HepG2 (cell line): ENCODE results near the gene MAN2A2. TPM values are rescaled to one million over a fixed set of nuclear protein-coding genes. Genes with fewer than 3 reads are reported as not detected.

Source experiments
- BRCA1 ChIP-seq: sonication (generic); formaldehyde crosslinking; IDR thresholded peaks from 2 replicates; pipeline ENCODE4 v1.4.0; 2020; ENCODE audit warnings: missing genetic modification reagents
- CEBPB ChIP-seq: IDR thresholded peaks from 2 replicates; pipeline ENCODE4 v1.6.1; 2011; ENCODE audit warnings: low read depth, low read length, improper control_type of control experiment, borderline replicate concordance
- HES4 ChIP-seq: sonication (generic); formaldehyde crosslinking; IDR thresholded peaks from 2 replicates; pipeline ENCODE4 v1.9.0; 2021; ENCODE audit warnings: mild to moderate bottlenecking, missing genetic modification reagents, borderline replicate concordance
- KMT2B ChIP-seq: IDR thresholded peaks from 2 replicates; pipeline ENCODE4 v1.6.1; 2016; ENCODE audit warnings: missing genetic modification reagents, missing compliant biosample characterization
- MAF1 ChIP-seq: sonication (generic); formaldehyde crosslinking; IDR thresholded peaks from 2 replicates; pipeline ENCODE4 v1.5.0; 2020; ENCODE audit warnings: missing genetic modification reagents, borderline replicate concordance
- MAFF ChIP-seq: IDR thresholded peaks from 2 replicates; pipeline ENCODE4 v1.6.1; 2011; ENCODE audit warnings: low read depth, low read length, improper control_type of control experiment
- MIXL1 ChIP-seq: IDR thresholded peaks from 2 replicates; pipeline ENCODE4 v1.6.1; 2016
- NR2F6 ChIP-seq, 2 experiments: IDR thresholded peaks; 2 replicates each; pipeline ENCODE4 v1.6.1; 2016; ENCODE audit warnings: antibody characterized with exemption in 1 of 2, mild to moderate bottlenecking in 1 of 2
- ONECUT2 ChIP-seq: sonication (generic); formaldehyde crosslinking; IDR thresholded peaks from 2 replicates; pipeline ENCODE4 v1.4.0; 2020; ENCODE audit warnings: missing genetic modification reagents
- PHF21A ChIP-seq: sonication (generic); formaldehyde crosslinking; IDR thresholded peaks from 2 replicates; pipeline ENCODE4 v1.5.0; 2020; ENCODE audit warnings: mild to moderate bottlenecking, missing genetic modification reagents
- POLR2A ChIP-seq, 2 experiments: IDR thresholded peaks; 2 replicates each; pipeline ENCODE4 v1.6.1; 2011; ENCODE audit warnings: low read depth in 2 of 2, low read length in 2 of 2, mild to moderate bottlenecking in 1 of 2, moderate library complexity in 1 of 2; ENCODE audit not compliant: insufficient read depth in 1 of 2
- SP1 ChIP-seq, 2 experiments: fragments of 450-650 bp in 1 of 2; sonication (generic) in 1 of 2; formaldehyde crosslinking in 1 of 2; IDR thresholded peaks; 2 replicates each; pipeline versions ENCODE4 v1.4.0 to v1.6.1; 2016 to 2020; ENCODE audit warnings: missing genetic modification reagents in 1 of 2
- TCF7 ChIP-seq: sonication (generic); IDR thresholded peaks from 2 replicates; pipeline ENCODE4 v1.6.1; 2016; ENCODE audit warnings: antibody characterized with exemption, low read depth
- ZNF234 ChIP-seq: sonication (generic); formaldehyde crosslinking; conservative IDR thresholded peaks from 2 replicates; pipeline ENCODE4 v1.5.1; 2020; ENCODE audit warnings: mild to moderate bottlenecking, missing genetic modification reagents
- ZNF263 ChIP-seq: sonication (generic); formaldehyde crosslinking; IDR thresholded peaks from 2 replicates; pipeline ENCODE4 v1.4.0; 2020; ENCODE audit warnings: missing genetic modification reagents
- ZNF709 ChIP-seq: sonication (generic); formaldehyde crosslinking; IDR thresholded peaks from 2 replicates; pipeline ENCODE4 v1.5.0; 2020; ENCODE audit warnings: mild to moderate bottlenecking, missing genetic modification reagents
- ZNF788 ChIP-seq: sonication (generic); formaldehyde crosslinking; IDR thresholded peaks from 2 replicates; pipeline ENCODE4 v1.5.0; 2020; ENCODE audit warnings: mild to moderate bottlenecking, missing genetic modification reagents, borderline replicate concordance
- polyA plus RNA-seq, 8 experiments: library from polyadenylated mRNA; depleted of rRNA in 3 of 8; stranded (reverse) in 7 of 8; unstranded in 1 of 8; fragments of >200 nt; fragmentation: Illumina TruSeq in 4 of 8; extraction: Trizol in 4 of 8; gene quantifications; 2 replicates each; pipeline versions ENCODE4 v1.2.1 to v1.2.3, GENCODE V29; 2011 to 2016; ENCODE audit warnings: low read depth in 4 of 8, missing spikeins in 1 of 8, mixed read lengths in 1 of 8; ENCODE audit not compliant: insufficient read depth in 1 of 8
- total RNA-seq, 5 experiments: library from RNA; depleted of rRNA; stranded (reverse); fragments of >200 nt; fragmentation: Illumina TruSeq; extraction: Trizol; gene quantifications; 2 replicates each; pipeline ENCODE4 v1.2.3, GENCODE V29; 2016; ENCODE audit warnings: low read depth in 1 of 5
- TF ChIP-seq, protein P1 (sequence below), 2 experiments: sonication (generic) in 1 of 2; formaldehyde crosslinking in 1 of 2; IDR thresholded peaks; 2 replicates each; pipeline versions ENCODE4 v1.6.1 to v1.9.0; 2014 to 2022; ENCODE audit warnings: antibody characterized with exemption in 1 of 2, borderline replicate concordance in 1 of 2, inconsistent platforms in 1 of 2, low read depth in 1 of 2, missing genetic modification reagents in 1 of 2
- TF ChIP-seq, protein P2 (sequence below): sonication (generic); formaldehyde crosslinking; IDR thresholded peaks from 2 replicates; pipeline ENCODE4 v1.8.0; 2022; ENCODE audit warnings: mild to moderate bottlenecking, missing genetic modification reagents; ENCODE audit not compliant: insufficient replicate concordance
- TF ChIP-seq, protein P3 (sequence below): sonication (generic); formaldehyde crosslinking; IDR thresholded peaks from 2 replicates; pipeline ENCODE4 v1.8.0; 2022; ENCODE audit warnings: missing genetic modification reagents, mild to moderate bottlenecking, inconsistent platforms, borderline replicate concordance
- TF ChIP-seq, protein P4 (sequence below): sonication (generic); formaldehyde crosslinking; IDR thresholded peaks from 2 replicates; pipeline ENCODE4 v1.4.0; 2020; ENCODE audit warnings: missing genetic modification reagents, borderline replicate concordance

The MAN2A2 gene
- total and polyA plus RNA-seq, 2 of the 13 experiments (the other 11 are each of a cell fraction or from before 2014, with no cell fraction given): 17.5 to 51.5 TPM

DNA sequence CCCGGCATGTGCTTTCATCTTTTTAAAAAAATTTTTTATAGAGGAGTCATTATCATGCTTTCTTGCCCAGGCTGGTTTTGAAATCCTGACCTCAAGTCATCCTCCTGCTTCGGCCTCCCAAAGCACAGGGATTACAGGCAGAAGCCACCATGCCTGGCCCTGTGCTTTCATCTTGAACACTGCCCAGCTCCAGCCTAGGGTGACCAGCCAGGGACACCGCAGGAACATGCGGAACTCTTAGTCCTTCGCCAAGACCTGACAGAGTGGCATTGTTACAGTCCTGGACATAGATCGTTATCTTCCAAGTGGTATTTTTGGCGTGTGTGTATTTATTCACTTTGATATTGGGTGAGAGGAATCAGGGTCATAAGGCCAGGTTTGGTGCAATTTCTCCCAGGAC is 42.7 kb upstream of the MAN2A2 start (continued):
- TF ChIP-seq, protein P1, sequence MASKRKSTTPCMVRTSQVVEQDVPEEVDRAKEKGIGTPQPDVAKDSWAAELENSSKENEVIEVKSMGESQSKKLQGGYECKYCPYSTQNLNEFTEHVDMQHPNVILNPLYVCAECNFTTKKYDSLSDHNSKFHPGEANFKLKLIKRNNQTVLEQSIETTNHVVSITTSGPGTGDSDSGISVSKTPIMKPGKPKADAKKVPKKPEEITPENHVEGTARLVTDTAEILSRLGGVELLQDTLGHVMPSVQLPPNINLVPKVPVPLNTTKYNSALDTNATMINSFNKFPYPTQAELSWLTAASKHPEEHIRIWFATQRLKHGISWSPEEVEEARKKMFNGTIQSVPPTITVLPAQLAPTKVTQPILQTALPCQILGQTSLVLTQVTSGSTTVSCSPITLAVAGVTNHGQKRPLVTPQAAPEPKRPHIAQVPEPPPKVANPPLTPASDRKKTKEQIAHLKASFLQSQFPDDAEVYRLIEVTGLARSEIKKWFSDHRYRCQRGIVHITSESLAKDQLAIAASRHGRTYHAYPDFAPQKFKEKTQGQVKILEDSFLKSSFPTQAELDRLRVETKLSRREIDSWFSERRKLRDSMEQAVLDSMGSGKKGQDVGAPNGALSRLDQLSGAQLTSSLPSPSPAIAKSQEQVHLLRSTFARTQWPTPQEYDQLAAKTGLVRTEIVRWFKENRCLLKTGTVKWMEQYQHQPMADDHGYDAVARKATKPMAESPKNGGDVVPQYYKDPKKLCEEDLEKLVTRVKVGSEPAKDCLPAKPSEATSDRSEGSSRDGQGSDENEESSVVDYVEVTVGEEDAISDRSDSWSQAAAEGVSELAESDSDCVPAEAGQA (IDR thresholded peaks at IDR 0.05; ENCODE audit: low read depth): no peak
- TF ChIP-seq, protein P1 (CRISPR knock-in tag; IDR thresholded peaks at IDR 0.05; ENCODE audit: borderline replicate concordance): no peak
- TF ChIP-seq NR2F6 (IDR thresholded peaks at IDR 0.05) (no peak), NR2F6 (CRISPR knock-in tag; IDR thresholded peaks at IDR 0.05) (peak; percentile 49; the same call in 1 of the 2 replicates), POLR2A (IDR thresholded peaks at IDR 0.05; ENCODE audit: insufficient read depth in 1 of 2, low read depth in 2 of 2, low read length in 2 of 2) (0 out of 4 replicates have a peak, but pooled peaks of 1 of the 2 experiments have one; percentile 18), HES4 (no peak), ZNF788 (no peak), PHF21A (CRISPR knock-in tag) (no peak), MAFF (no peak), TCF7 (no peak; the same call in 1 of the 2 replicates), ZNF263 (CRISPR knock-in tag) (no peak), MAF1 (CRISPR knock-in tag) (no peak), CEBPB (no peak), ONECUT2 (0 out of 2 replicates have a peak, but pooled peaks have one; percentile 26), ZNF234 (no peak), ZNF709 (CRISPR knock-in tag) (no peak), BRCA1 (CRISPR knock-in tag) (no peak), SP1 (IDR thresholded peaks at IDR 0.05) (no peak), SP1 (CRISPR knock-in tag; IDR thresholded peaks at IDR 0.05) (no peak), KMT2B (0 out of 2 replicates have a peak, but pooled peaks have one; percentile 5), MIXL1 (no peak)
- TF ChIP-seq, protein P2, sequence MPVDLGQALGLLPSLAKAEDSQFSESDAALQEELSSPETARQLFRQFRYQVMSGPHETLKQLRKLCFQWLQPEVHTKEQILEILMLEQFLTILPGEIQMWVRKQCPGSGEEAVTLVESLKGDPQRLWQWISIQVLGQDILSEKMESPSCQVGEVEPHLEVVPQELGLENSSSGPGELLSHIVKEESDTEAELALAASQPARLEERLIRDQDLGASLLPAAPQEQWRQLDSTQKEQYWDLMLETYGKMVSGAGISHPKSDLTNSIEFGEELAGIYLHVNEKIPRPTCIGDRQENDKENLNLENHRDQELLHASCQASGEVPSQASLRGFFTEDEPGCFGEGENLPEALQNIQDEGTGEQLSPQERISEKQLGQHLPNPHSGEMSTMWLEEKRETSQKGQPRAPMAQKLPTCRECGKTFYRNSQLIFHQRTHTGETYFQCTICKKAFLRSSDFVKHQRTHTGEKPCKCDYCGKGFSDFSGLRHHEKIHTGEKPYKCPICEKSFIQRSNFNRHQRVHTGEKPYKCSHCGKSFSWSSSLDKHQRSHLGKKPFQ: no peak
- TF ChIP-seq, protein P3, sequence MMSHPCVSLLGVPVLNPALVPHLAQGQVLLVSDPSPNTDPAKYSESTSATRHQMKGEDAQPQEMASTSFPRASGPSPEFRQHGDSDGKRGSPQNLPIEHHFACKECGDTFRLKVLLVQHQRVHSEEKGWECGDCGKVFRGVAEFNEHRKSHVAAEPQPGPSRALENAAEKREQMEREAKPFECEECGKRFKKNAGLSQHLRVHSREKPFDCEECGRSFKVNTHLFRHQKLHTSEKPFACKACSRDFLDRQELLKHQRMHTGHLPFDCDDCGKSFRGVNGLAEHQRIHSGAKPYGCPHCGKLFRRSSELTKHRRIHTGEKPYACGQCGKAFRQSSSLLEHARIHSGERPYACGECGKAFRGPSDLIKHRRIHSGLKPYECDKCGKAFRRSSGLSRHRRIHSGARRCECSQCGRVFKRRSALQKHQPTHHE (CRISPR knock-in tag): no peak
- TF ChIP-seq, protein P4, sequence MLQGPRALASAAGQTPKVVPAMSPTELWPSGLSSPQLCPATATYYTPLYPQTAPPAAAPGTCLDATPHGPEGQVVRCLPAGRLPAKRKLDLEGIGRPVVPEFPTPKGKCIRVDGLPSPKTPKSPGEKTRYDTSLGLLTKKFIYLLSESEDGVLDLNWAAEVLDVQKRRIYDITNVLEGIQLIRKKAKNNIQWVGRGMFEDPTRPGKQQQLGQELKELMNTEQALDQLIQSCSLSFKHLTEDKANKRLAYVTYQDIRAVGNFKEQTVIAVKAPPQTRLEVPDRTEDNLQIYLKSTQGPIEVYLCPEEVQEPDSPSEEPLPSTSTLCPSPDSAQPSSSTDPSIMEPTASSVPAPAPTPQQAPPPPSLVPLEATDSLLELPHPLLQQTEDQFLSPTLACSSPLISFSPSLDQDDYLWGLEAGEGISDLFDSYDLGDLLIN (CRISPR knock-in tag): 0 out of 2 replicates have a peak, but pooled peaks have one; percentile 44
